Uterus (tissue), 4 donors: ENCODE results near the gene TMSB4X. TPM values are rescaled to one million over a fixed set of nuclear protein-coding genes. Genes with fewer than 3 reads are reported as not detected.
A peak's percentile ranks its signal among the peaks of the same experiment; 100 is the strongest.

ENCODE experiments used
- DNase-seq, 2 donors: peaks; one replicate each; pipeline ENCODE4 v3.0.0-alpha.2; 2019 to 2020
- H3K27ac ChIP-seq, 2 donors: fragments of 200-600 bp; sonication (generic); 1 replicate in 1 of 2; 2 replicates in 1 of 2; pipeline ENCODE4 v1.5.1; 2016 to 2018
- H3K27me3 ChIP-seq, 2 donors: fragments of 200-600 bp; sonication (generic); one replicate each; pipeline ENCODE4 v1.5.1; 2018 to 2019; ENCODE audit warnings: control low read depth in 1 of 2
- H3K36me3 ChIP-seq, 2 donors: fragments of 200-600 bp; sonication (generic); one replicate each; pipeline ENCODE4 v1.5.1; 2019; ENCODE audit warnings: control low read depth in 1 of 2
- H3K4me1 ChIP-seq, 2 donors: fragments of 200-600 bp; sonication (generic); one replicate each; pipeline ENCODE4 v1.5.1; 2018 to 2019; ENCODE audit warnings: control low read depth in 1 of 2
- H3K4me3 ChIP-seq, 2 donors: fragments of 200-600 bp; sonication (generic); 1 replicate in 1 of 2; 2 replicates in 1 of 2; pipeline ENCODE4 v1.5.1; 2018 to 2019; ENCODE audit warnings: mild to moderate bottlenecking in 1 of 2
- H3K9me3 ChIP-seq, 2 donors: fragments of 200-600 bp; sonication (generic); one replicate each; pipeline ENCODE4 v1.5.1; 2019; ENCODE audit warnings: control low read depth in 1 of 2
- POLR2A ChIP-seq, 2 donors: fragments of 450-650 bp; IDR thresholded peaks; one replicate each; pipeline ENCODE4 v1.6.1; 2016; ENCODE audit warnings: antibody characterized with exemption in 2 of 2, mild to moderate bottlenecking in 1 of 2, moderate library complexity in 1 of 2
- intact Hi-C: fragments of 100-400 bp; cut with DNase I; formaldehyde crosslinking; loops from one replicate; pipeline ENCODE4 v1.15.1; 2023; ENCODE audit warnings: low total_unique reads
- total RNA-seq, 4 donors: library from RNA; depleted of rRNA in 3 of 4; stranded (reverse); fragments of >200 nt in 3 of 4; gene quantifications; one replicate each; pipeline versions ENCODE4 v1.1.0 to v1.2.4, GENCODE V29; 2014 to 2023
- TF ChIP-seq, protein P1 (sequence below), 4 experiments: fragments of 200-600 bp in 2 of 4; fragments of 450-650 bp in 2 of 4; sonication (generic) in 2 of 4; IDR thresholded peaks; one replicate each; pipeline ENCODE4 v1.5.1; 2016 to 2019; ENCODE audit warnings: antibody characterized with exemption in 4 of 4, mild to moderate bottlenecking in 2 of 4, moderate library complexity in 1 of 4
- donor health status: DM: yes; HTN: yes; CAD: no.

The TMSB4X gene
- total RNA-seq, 4 donors from 2014 or later, result 2,867 to 6,849 (median 3,091) TPM

DNA sequence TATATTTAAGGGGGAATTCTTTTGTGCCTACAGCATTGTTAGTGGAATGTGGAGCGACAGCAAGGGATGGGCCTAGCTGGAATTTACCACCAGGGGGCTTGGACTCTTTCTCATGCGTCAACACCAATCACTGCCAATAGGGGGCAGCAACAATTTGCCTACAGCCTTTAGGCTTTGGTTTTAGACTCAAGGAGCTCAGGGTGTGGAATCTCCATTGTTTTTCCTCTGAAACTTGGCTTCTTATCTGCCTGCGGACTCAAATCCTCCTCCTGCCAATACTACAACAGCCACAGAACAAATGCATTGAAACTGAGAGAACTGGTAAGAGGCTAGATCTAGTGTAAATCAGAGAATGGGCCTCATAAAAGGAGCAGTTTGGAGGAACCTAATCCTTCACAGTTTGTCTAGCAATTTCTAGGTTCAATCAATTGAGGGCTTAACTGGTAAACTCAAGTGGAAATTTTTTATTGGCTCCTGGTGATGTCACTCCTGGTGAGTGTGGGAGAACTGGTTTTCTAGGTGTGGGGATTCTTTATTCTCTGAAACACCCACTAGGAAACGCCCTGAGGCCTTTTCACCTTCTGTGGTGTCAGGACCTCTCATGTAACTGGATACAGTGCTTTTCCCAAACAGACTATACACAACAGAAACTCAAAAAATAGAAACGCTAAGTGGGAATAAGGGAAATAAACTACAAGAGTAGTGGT is 27.9 kb upstream of the TMSB4X start:
- intact Hi-C loops, result loop anchor here (10.0 kb wide), 1 partner anchor 1088 kb away; no protein-coding TSS in a partner anchor
- Histone ChIP-seq H3K27me3 (no peaks in the 10 kb centered on the region), H3K9me3 (no peaks in the 10 kb centered on the region), H3K4me1 (no peaks in the 10 kb centered on the region), H3K36me3 (no peaks in the 10 kb centered on the region), H3K27ac (peak overlapping the region; percentile 32 to 51), H3K4me3 (no peak overlapping the region)
- peak; percentile 61 to 66 for DNase-seq
- TF ChIP-seq, protein P1, sequence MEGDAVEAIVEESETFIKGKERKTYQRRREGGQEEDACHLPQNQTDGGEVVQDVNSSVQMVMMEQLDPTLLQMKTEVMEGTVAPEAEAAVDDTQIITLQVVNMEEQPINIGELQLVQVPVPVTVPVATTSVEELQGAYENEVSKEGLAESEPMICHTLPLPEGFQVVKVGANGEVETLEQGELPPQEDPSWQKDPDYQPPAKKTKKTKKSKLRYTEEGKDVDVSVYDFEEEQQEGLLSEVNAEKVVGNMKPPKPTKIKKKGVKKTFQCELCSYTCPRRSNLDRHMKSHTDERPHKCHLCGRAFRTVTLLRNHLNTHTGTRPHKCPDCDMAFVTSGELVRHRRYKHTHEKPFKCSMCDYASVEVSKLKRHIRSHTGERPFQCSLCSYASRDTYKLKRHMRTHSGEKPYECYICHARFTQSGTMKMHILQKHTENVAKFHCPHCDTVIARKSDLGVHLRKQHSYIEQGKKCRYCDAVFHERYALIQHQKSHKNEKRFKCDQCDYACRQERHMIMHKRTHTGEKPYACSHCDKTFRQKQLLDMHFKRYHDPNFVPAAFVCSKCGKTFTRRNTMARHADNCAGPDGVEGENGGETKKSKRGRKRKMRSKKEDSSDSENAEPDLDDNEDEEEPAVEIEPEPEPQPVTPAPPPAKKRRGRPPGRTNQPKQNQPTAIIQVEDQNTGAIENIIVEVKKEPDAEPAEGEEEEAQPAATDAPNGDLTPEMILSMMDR (IDR thresholded peaks at IDR 0.05), result peak; percentile 66 to 83 (median 78)
- no peak for TF ChIP-seq POLR2A (IDR thresholded peaks at IDR 0.05)

DNA sequence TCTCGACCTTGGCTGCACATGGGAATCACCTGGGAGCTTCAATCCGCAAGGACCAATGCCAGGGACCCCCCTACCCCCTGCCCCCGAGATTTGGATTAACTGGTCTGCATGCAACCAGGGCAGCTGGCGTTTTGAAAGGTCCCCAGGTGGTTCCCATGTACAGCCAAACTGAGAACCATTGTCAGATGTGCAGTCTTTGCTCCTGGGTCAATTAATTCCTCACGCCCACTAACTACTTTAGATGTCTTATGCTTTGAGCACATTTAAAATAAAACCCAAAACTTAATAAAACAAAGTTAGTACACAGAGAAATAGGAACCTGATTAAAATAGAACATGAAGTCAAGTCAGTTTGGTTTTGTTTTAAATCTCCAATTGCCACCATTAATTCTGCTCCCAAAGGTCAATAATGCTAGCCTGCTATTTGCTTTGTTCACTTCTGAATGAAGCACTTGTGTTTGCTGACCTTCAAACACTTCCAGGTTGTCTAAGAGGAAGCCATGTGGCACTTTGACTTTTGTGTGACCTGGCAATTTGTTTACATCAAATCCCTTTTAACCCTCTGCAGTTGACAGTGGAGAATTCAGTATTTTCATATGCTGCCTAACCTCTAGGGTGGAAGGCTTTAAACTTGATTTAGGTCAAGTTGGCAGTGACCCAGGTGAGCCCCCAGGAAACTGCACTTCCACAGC is 27.2 kb upstream of the TMSB4X start:
- Histone ChIP-seq H3K36me3 (no peaks in the 10 kb centered on the region), H3K27ac (peak overlapping the region; percentile 32 to 73), H3K9me3 (no peaks in the 10 kb centered on the region), H3K4me3 (no peak overlapping the region), H3K27me3 (no peaks in the 10 kb centered on the region), H3K4me1 (no peaks in the 10 kb centered on the region)
- TF ChIP-seq, protein P1 (IDR thresholded peaks at IDR 0.05), result no peak
- no peak for TF ChIP-seq POLR2A (IDR thresholded peaks at IDR 0.05)
- no peak for DNase-seq
- intact Hi-C loops, result loop anchor here (10.0 kb wide), 1 partner anchor 1087 kb away; no protein-coding TSS in a partner anchor

DNA sequence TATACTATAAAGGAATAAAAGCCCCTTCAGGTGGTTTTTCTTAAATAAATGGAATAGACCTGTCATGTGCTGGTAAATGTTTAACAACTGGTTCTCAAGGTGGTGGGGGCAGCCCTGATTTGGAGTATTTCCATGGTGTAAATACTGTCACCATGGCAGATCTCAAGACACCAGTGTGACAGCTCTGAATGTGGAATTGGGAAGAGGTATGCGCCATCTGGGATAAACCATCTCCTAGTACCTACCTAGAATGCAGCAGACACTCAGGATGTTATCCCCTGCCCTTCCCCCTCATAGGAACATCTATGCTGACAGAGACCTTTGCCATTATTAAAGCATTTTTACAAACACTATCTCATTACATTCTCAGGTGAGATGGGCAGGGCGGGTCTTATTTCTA is 26.4 kb upstream of the TMSB4X start:
- no peak overlapping the region for H3K4me3 ChIP-seq
- peak overlapping the region; percentile 73 to 76 for H3K27ac ChIP-seq
- H3K36me3 ChIP-seq, result no peaks in the 10 kb centered on the region
- H3K27me3 ChIP-seq, result no peaks in the 10 kb centered on the region
- H3K4me1 ChIP-seq, result no peaks in the 10 kb centered on the region
- no peak for DNase-seq
- no peaks in the 10 kb centered on the region for H3K9me3 ChIP-seq
- TF ChIP-seq, protein P1 (IDR thresholded peaks at IDR 0.05), result no peak
- TF ChIP-seq POLR2A (IDR thresholded peaks at IDR 0.05), result no peak
- intact Hi-C loops, result loop anchor here (10.0 kb wide), 1 partner anchor 1086 kb away; no protein-coding TSS in a partner anchor

DNA sequence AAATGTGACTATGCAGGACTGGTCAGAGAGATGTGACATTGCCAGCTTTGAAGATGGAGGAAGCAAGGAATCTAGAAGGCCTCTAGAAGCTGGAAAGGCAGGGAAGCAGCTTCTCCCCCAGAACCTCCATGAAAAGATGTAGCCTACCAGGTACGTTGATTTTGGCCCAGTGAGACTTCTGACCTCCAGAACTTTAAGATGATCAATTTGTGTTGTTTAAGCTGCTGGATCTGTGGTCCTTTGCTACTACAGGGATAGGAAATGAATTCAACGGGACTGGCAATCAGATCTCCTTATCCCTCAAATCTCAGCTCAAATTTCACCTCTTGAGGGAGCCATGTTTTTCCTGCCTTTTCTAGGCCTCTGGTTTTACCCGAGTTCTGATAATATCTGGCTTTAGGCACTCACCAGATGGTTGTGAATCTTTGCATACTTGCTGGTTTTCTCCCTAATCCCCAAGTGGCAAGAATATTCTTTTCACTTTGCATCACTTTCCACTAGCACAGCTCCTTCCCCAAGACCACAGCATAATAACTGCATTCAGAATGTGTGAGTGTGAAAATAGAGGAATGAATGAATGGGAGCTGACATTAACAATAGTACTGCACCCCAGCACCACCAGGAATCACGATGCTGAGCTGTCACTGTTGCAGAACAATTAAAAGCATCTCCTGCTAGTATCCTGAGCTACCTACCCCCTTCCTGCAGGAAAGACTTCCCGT is 25.5 kb upstream of the TMSB4X start:
- intact Hi-C loops, result loop anchor here (10.0 kb wide), 1 partner anchor 1085 kb away; no protein-coding TSS in a partner anchor
- H3K4me1 ChIP-seq, result no peaks in the 10 kb centered on the region
- peak overlapping the region; percentile 73 to 76 for H3K27ac ChIP-seq
- no peak for TF ChIP-seq POLR2A (IDR thresholded peaks at IDR 0.05)
- TF ChIP-seq, protein P1 (IDR thresholded peaks at IDR 0.05), result no peak
- H3K9me3 ChIP-seq, result no peaks in the 10 kb centered on the region
- H3K27me3 ChIP-seq, result no peaks in the 10 kb centered on the region
- no peak for DNase-seq
- no peak overlapping the region for H3K4me3 ChIP-seq
- H3K36me3 ChIP-seq, result no peaks in the 10 kb centered on the region
